ENCODE data around the gene COL4A2.

Gene COL4A2

DNA sequence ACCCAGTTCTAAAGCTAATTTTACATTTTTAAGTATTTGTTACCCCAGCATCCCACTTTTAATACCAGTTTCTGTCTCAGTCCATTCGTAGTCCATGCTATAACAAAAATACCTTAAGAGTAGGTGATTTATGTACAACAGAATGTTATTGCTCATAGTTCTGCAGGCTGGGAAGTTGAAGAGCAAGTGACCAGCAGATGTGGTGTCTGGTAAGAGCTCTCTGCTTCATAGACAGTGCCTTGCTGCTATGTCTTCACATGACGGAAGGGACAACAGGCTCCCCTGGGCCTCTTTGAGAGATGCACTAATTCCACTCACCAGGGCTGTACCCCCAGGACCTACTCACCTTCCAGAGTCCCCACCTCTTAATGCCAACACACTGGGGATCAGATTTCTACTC lies 96.6 kb downstream of the COL4A2 start:
- TF ChIP-seq, protein P1, sequence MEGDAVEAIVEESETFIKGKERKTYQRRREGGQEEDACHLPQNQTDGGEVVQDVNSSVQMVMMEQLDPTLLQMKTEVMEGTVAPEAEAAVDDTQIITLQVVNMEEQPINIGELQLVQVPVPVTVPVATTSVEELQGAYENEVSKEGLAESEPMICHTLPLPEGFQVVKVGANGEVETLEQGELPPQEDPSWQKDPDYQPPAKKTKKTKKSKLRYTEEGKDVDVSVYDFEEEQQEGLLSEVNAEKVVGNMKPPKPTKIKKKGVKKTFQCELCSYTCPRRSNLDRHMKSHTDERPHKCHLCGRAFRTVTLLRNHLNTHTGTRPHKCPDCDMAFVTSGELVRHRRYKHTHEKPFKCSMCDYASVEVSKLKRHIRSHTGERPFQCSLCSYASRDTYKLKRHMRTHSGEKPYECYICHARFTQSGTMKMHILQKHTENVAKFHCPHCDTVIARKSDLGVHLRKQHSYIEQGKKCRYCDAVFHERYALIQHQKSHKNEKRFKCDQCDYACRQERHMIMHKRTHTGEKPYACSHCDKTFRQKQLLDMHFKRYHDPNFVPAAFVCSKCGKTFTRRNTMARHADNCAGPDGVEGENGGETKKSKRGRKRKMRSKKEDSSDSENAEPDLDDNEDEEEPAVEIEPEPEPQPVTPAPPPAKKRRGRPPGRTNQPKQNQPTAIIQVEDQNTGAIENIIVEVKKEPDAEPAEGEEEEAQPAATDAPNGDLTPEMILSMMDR (IDR thresholded peaks at IDR 0.05), result no peak

DNA sequence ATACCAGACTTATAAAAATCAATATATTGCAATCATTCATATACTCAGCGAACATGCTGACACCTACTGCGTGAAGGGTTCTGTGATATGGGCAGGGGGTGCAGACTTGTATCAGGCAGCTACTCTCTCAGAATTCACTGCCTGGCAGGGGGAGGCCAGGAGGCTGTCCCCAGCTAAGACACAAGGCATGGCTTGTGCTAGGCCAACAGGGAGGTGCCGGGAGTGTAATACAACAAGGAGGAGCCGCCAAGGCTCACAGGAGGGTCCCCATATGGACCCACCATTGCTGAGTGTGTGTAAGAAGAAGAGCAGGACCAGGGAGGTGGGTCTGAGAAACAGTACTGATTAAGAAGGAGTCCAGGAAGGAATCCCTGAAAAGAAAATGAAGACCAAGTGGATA lies 97.2 kb downstream of the COL4A2 start:
- TF ChIP-seq, protein P1 (IDR thresholded peaks at IDR 0.05), result no peak

DNA sequence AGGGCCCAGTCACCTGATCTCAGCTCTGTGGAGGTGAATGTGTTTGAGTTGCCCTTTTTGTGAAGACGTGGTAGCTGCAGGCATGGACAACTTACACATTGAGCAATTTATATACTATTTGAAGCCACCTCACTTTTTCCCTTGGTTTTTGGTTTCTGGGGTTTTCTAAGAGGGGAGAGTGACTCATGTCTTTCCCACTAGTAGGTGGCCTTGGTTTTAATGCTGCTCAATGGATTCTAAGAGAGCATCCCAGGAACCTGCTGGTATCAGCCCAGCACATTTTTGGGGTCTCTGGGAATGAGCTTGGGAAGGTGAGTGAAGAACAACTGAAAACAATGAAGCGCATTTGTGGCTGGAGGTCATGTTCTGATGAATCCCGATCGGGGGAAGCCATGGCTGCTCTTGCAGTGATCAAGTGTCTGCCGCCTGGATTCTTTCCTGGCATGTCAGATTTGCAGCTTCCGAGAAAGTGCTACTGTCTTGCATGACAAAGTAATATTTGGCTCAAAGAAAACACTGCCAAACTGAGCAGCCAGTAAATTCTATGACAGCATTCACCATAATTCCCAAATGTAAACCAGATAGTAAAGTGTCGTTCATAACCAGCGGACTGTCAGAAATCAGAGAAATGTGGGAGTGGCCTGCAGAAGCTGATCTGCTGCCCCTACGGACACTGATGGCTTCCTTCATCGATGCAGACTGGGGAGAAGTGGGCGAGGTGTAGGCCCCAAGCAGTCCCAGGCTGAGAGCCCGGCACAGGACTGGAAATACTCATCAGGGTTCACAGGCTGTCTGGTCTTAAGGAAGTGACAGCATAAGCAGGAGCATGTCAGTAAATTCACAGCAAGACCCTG lies 98.7 kb downstream of the COL4A2 start:
- TF ChIP-seq, protein P1 (IDR thresholded peaks at IDR 0.05), result no peak

DNA sequence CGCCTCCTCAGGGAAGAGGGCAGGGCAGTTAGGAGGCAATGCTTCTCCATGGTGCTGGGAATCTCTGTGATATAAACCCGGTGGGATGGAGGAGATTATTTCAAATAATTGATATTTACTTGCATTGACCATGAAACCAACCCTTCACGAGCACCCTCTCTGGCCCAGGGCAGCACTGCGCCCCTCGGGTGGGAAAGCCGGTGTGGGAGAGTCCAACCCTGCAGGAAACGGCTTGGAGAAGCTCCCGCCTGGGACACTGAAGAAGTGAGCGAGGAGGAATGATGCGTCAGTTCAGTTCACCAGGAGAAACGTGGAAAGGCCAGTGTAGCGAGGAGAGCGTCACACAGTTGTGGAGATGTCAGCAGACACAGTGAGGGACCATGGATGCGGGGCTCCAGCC lies 99.9 kb downstream of the COL4A2 start:
- TF ChIP-seq, protein P1 (IDR thresholded peaks at IDR 0.05), result no peak

DNA sequence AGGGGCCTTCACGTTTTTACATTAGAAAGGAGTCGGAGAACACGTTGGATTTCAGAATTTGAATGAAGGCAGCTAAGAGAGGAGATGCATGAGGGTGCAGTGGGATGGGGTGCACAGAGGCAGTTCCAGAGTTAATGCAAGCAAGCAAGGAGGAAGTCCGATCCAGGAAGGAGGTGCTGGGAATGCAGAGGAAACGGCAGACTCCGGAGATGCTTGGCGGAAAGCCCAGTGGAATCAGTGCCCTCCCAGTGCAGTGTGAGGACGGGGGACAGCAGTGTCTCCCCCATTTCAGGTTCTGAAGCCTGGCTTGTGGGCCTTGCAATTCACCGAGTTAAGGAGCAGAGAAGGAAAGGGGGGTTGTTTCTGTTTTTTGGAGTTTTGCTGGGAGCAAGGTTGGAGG lies 100.4 kb downstream of the COL4A2 start:
- TF ChIP-seq, protein P1 (IDR thresholded peaks at IDR 0.05), result no peak

DNA sequence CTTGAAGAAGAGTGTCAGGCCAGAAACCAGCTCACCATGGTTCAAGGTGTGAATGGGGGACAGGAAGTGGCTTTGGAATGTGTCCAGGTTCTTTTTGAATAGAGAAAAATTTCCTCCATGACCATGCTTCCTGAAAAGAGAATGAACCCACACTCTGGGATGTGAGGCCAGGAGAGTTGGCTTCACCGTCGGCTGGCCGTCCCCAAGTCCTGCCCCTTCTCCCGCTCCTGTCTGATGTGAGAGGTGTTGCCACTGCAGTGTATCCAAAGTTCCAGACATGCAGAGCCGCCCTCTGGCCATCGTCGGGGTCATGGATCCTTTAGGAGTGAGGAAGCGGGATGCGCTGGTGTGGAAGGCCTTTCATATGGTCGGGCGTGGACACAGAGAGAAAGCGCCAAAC lies 101.2 kb downstream of the COL4A2 start:
- TF ChIP-seq, protein P1 (IDR thresholded peaks at IDR 0.05), result no peak

DNA sequence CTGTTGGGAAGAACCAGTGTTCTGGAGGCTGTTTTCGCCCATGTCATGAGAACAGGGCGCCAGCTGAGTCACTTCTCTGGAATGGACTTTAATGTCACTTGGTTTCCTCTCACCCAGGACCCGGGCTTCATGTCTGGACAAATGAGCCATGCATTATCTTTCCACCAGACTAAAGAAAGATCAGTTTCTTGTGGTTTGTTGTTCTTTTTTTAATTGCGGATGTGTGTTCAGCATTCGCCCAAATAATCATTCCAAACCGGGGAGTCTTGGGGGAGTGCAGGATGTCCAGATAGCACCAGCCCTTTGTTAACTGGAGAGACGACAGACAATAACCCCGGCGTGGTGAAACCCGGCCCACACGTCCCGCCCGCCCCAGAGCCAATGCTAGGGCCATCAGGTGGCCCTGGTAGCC lies 102.5 kb downstream of the COL4A2 start:
- TF ChIP-seq, protein P1 (IDR thresholded peaks at IDR 0.05), result no peak
